ENCODE results near the gene B3GAT3. TPM values are rescaled to one million over a fixed set of nuclear protein-coding genes. Genes with fewer than 3 reads are reported as not detected.

Gene B3GAT3
- total and polyA plus RNA-seq, 2 donors (not counting 3 experiments of a cell fraction or from before 2014, with no cell fraction given), result 31.6 to 37.2 TPM

GRCh38 chr11:62612366-62613290 is 9.2 kb downstream of the B3GAT3 start, which contains the start of the genes EML3 and ROM1:
Gene EML3, minus strand, starts transcription at chr11:62612775. Its CDS starts 318 bp downstream, at chr11:62612457.
Gene ROM1, plus strand, starts transcription at chr11:62613257. Its CDS starts 25 bp downstream, at chr11:62613282.
- peak within 1 kb of the TSS; percentile 87 for H3K4me2 ChIP-seq (ENCODE audit: insufficient read depth, low read length)
- peak; percentile 92 for FAIRE-seq
- H3K79me2 ChIP-seq (ENCODE audit: control insufficient read depth, insufficient read depth, low read length), result peaks cover 14% of the 10 kb centered on the region
- BruUV-seq (replicated peaks), result no TSS peak
- dilution Hi-C loops (cut with MboI; ENCODE audit: extremely low pct_ligation_motif_present, low sequenced_read_pairs) (no loop called here), intact Hi-C loops (cut with micrococcal nuclease) (loop anchor here (1.0 to 5.0 kb wide), 7 partner anchors 9 to 215 kb away; partner anchors contain the start of genes B3GAT3, C11orf98, CSKMT and EEF1G)
- H3K9me1 ChIP-seq (replicated peaks; ENCODE audit: control insufficient read depth, extremely low read depth, insufficient read depth, low read length), result no peaks in the 10 kb centered on the region
- H4K20me1 ChIP-seq (replicated peaks; ENCODE audit: control insufficient read depth, extremely low read depth, insufficient read depth, low read length), result no peaks in the 10 kb centered on the region
- H3K4me1 ChIP-seq (ENCODE audit: control insufficient read depth, extremely low read depth, insufficient read depth, low read length), result peaks cover 22% of the 10 kb centered on the region
- H3K36me3 ChIP-seq (ENCODE audit: control insufficient read depth in 2 of 2, extremely low read depth in 1 of 2, insufficient read depth in 2 of 2, low read length in 2 of 2), result peaks cover 0 to 11% of the 10 kb centered on the region in 2 experiments
- CTCF ChIA-PET, result interaction anchor here (0.5 to 5.7 kb wide), 17 partner anchors 9 to 640 kb away, joined by 3 to 48 read pairs (median 5); partner anchors contain the start of genes B3GAT3, C11orf98, CSKMT and EEF1G
- peak within 1 kb of the TSS; percentile 57 for H3K9ac ChIP-seq (replicated peaks; ENCODE audit: extremely low read depth, insufficient read depth, low read length)
- H2AFZ ChIP-seq (ENCODE audit: low read depth, low read length), result peak within 1 kb of the TSS; percentile 51
- POLR2A ChIA-PET, result interaction anchor here (1.2 to 2.0 kb wide), 4 partner anchors 9 to 59 kb away, joined by 3 to 9 read pairs (median 4); partner anchors contain the start of genes B3GAT3, C11orf98, CSKMT and EEF1G
- peak; percentile 80 for DNase-seq (ENCODE audit: low read depth, low spot score)
- H3K4me3 ChIP-seq (replicated peaks in 1 of 3; ENCODE audit: insufficient read depth in 1 of 3, low read depth in 1 of 3, low read length in 3 of 3), result peak within 1 kb of the TSS; percentile 61 to 74 (median 67)
- TF ChIP-seq POLR2AphosphoS5 (IDR thresholded peaks at IDR 0.05; ENCODE audit: insufficient read depth, low read depth, low read length) (peak; percentile 83), CTCF (IDR thresholded peaks at IDR 0.05; ENCODE audit: extremely low read depth in 1 of 2, insufficient read depth in 1 of 2, low read depth in 1 of 2, low read length in 2 of 2) (peak; percentile 88 to 89), EZH2 (IDR thresholded peaks at IDR 0.05; ENCODE audit: borderline replicate concordance, low read depth, low read length, severe bottlenecking) (no peak), GATA2 (IDR thresholded peaks at IDR 0.05; ENCODE audit: insufficient read depth, insufficient read length, low read depth, low read length) (no peak), JUN (IDR thresholded peaks at IDR 0.05; ENCODE audit: borderline replicate concordance, insufficient read depth, insufficient read length, low read depth) (no peak), POLR2A (IDR thresholded peaks at IDR 0.05; ENCODE audit: low read depth, low read length) (peak; percentile 41), FOS (IDR thresholded peaks at IDR 0.05; ENCODE audit: borderline replicate concordance, insufficient read depth, low read length) (no peak), MYC (IDR thresholded peaks at IDR 0.05; ENCODE audit: low read depth, low read length) (no peak), MAX (IDR thresholded peaks at IDR 0.05; ENCODE audit: insufficient read depth, insufficient read length) (no peak)
- no peaks in the 10 kb centered on the region for H3K27me3 ChIP-seq (ENCODE audit: control insufficient read depth in 2 of 2, insufficient read depth in 2 of 2, low read length in 2 of 2)
- no peaks in the 10 kb centered on the region for H3K9me3 ChIP-seq (replicated peaks; ENCODE audit: control insufficient read depth, insufficient read depth, low read length)
- peak within 1 kb of the TSS; percentile 30 for H3K27ac ChIP-seq (ENCODE audit: insufficient read depth, low read depth, low read length)

All from endothelial cell of umbilical vein (primary cell).